Heart right ventricle (tissue), 16 donors: ENCODE measurements around the gene LMBR1L. TPM values are rescaled to one million over a fixed set of nuclear protein-coding genes. Genes with fewer than 3 reads are reported as not detected.

ENCODE experiments used
- ATAC-seq, 8 donors: fragments of 200-7000 bp; cut with Tn5 transposase; one replicate each; pipeline ENCODE4 v1.9.1; 2020; ENCODE audit warnings: mild to moderate bottlenecking in 8 of 8, moderate library complexity in 8 of 8, moderate number of reproducible peaks in 1 of 8
- DNase-seq, 2 donors: peaks; one replicate each; pipeline ENCODE4 v3.0.0-alpha.2; 2020
- H3K27ac ChIP-seq, 10 donors: fragments of 200-600 bp; sonication (generic) in 2 of 10; one replicate each; pipeline versions ENCODE4 v1.5.0 to v1.8.0; 2020 to 2022; ENCODE audit warnings: mild to moderate bottlenecking in 3 of 10
- H3K27me3 ChIP-seq, 7 donors: fragments of 200-600 bp; one replicate each; pipeline ENCODE4 v1.8.0; 2021 to 2022; ENCODE audit warnings: mild to moderate bottlenecking in 2 of 7
- H3K36me3 ChIP-seq, 9 donors: fragments of 200-600 bp; sonication (generic) in 1 of 9; one replicate each; pipeline versions ENCODE4 v1.5.0 to v1.8.0; 2020 to 2022; ENCODE audit warnings: mild to moderate bottlenecking in 2 of 9
- H3K4me1 ChIP-seq, 9 donors: fragments of 200-600 bp; sonication (generic) in 1 of 9; one replicate each; pipeline versions ENCODE4 v1.5.0 to v1.8.0; 2020 to 2022; ENCODE audit warnings: mild to moderate bottlenecking in 4 of 9
- H3K4me3 ChIP-seq, 10 donors: fragments of 200-600 bp; sonication (generic) in 2 of 10; one replicate each; pipeline versions ENCODE4 v1.5.0 to v1.8.0; 2020 to 2022; ENCODE audit warnings: mild to moderate bottlenecking in 7 of 10, moderate library complexity in 2 of 10
- H3K9me3 ChIP-seq, 11 donors: fragments of 200-600 bp in 10 of 11; sonication (generic) in 2 of 11; one replicate each; pipeline versions ENCODE4 v1.5.0 to v1.8.0; 2013 to 2022; ENCODE audit warnings: mild to moderate bottlenecking in 2 of 11, control low read depth in 1 of 11, moderate library complexity in 1 of 11
- CTCF ChIP-seq, 9 donors: fragments of 200-600 bp; sonication (generic) in 2 of 9; IDR thresholded peaks; one replicate each; pipeline versions ENCODE4 v1.5.0 to v1.8.0; 2021 to 2022; ENCODE audit warnings: antibody characterized with exemption in 9 of 9, mild to moderate bottlenecking in 5 of 9, moderate library complexity in 1 of 9
- WGBS, 2 donors: extraction: QIAGEN DNeasy Blood & Tissue Kit; methylation state at CpG; one replicate each; pipeline ENCODE4 v1.1.7; 2013; ENCODE audit warnings: inconsistent platforms in 1 of 2; 5-methylcytosine and 5-hydroxymethylcytosine counted together
- intact Hi-C, 10 donors: fragments of 100-400 bp; cut with DNase I; formaldehyde crosslinking; loops; one replicate each; pipeline versions ENCODE4 v1.11.1 to v1.14.2; 2022
- polyA plus RNA-seq, 2 donors: library from polyadenylated mRNA; stranded (reverse); fragments of 200-250 nt; gene quantifications; one replicate each; pipeline ENCODE4 v1.2.3, GENCODE V29; 2013
- total RNA-seq, 10 donors: library from RNA; stranded (reverse); fragmentation: NEBNext Ultra II Directional in 3 of 10; extraction: Animal tissue kit (Norgen Biotek cat#: 25700) in 3 of 10; gene quantifications; one replicate each; pipeline versions ENCODE4 v1.2.1 to v1.2.4, GENCODE V29; 2021 to 2023
- donor health status: Arrhythmogenic right ventricular cardiomyopathy.
- donor health status: ischemic (EF 13 %, LVEDD 7.1; RV severe dilation, severe dysfunction).
- donor health status: healthy with polysubstance abuse.
- donor health status: DM: no; HTN: yes; CAD: no.
- donor health status: DM: no; HTN: no; CAD: no.
- donor health status: ischemic (EF 25% LVEDD 6.9; RV normal size, moderate dysfunction).
- donor health status: ischemic (EF 25% LVEDD 5.7; RV mildly dilated, moderate dysfunction).
- donor health status: healthy.
- donor health status: DM: yes; HTN: yes; CAD: no.
- donor health status: Ischemic cardiomyopathy.
- donor health status: ischemic (EF 35%, LVEDD 5.7; RV mildly dilated, moderate dysfunction).
- donor health status: nonischemic (EF 11% LVEDD 7.7; RV severe dilation, severe dysfunction).
- donor health status: DM: yes; HTN: yes; CAD: no.
- donor health status: PGD.
- donor health status: ischemic (EF 29% LVEDD 5.4; RV normal size, mild dysfunction).
- donor health status: nonischemic (EF 23%, LVEDD 6.1; RV moderate dilation, normal function).

Gene LMBR1L
- total and polyA plus RNA-seq, 12 donors: 21.5 to 51.8 (median 30.8) TPM

- ATAC-seq (no peak), DNase-seq (no peak)
- H3K4me1 ChIP-seq: peaks cover 5 to 45% (median 41%) of the 10 kb centered on the region in 9 donors
- H3K36me3 ChIP-seq: peaks cover 0 to 16% (median 0%) of the 10 kb centered on the region in 9 donors
- H3K27ac ChIP-seq: peak overlapping the region in 9 of 10 donors; percentile 93 to 100 (median 99)
- H3K27me3 ChIP-seq: no peaks in the 10 kb centered on the region
- H3K4me3 ChIP-seq: peak overlapping the region in 9 of 10 donors; percentile 67 to 100 (median 93)
- H3K9me3 ChIP-seq: no peaks in the 10 kb centered on the region
- intact Hi-C loops: loop anchor here in 1 of 10 donors (5.0 kb wide), 1 partner anchor 39 kb away; no protein-coding TSS in a partner anchor
- WGBS, 2 donors: 49 to 54% methylated on average over 6 of the region's 6 CpGs
- no peak for TF ChIP-seq CTCF (IDR thresholded peaks at IDR 0.05)
Measured at GRCh38 chr12:49111206-49111605, 559 bp upstream of the LMBR1L start.

DNA sequence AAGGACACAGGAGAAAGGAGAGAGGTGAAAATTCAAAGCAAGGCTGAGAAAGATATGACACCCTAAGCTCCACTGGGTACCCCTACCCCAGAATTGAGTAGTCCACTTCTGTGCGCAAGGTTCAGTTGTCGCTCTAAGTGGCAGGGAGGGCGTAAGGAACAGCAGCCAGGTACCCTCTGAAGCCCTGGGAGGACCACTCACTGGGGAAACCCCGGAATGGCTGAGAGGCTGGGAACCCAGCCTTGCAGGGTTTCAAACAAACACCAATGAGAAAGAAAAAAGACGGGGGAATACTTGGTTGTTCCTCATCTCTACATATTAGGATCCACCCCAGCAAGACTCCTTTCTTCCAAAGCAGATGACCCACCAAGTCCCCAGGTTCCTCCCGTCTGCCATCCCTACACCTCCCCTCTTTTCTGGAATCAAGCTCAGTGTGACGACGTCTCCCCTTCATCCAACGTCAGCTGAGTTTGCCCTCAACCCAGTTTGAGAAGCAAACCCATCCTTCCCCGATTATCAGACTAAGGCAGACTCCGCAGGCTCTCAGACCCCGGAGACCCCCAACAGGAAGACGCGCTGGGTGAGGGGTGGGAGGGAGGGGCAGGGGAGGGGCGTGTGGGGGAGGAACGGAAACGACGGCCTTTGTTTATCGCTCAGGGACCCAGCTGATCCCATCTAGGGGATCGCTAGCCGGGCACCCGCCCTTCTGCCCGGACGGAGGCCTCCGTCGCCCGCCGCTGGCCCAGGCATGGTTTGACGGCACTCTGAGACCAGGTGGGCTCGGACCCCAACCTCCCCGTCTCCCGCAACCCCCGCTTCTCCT lies 795 bp downstream of the LMBR1L start:
- Histone ChIP-seq H3K4me1 (peaks cover 13 to 58% (median 54%) of the 10 kb centered on the region in 9 donors), H3K27ac (peak overlapping the region; percentile 93 to 100 (median 98)), H3K4me3 (peak overlapping the region; percentile 67 to 100 (median 93)), H3K27me3 (no peaks in the 10 kb centered on the region), H3K36me3 (peaks cover 0 to 28% (median 0%) of the 10 kb centered on the region in 9 donors), H3K9me3 (no peaks in the 10 kb centered on the region)
- DNase-seq (peak in 1 of 2 donors; percentile 41), ATAC-seq (peak; percentile 7 to 55 (median 40))
- WGBS, 2 donors: 2 to 3% methylated on average over 33 of the region's 33 CpGs
- no peak for TF ChIP-seq CTCF (IDR thresholded peaks at IDR 0.05)
- intact Hi-C loops: loop anchor here in 4 of 10 donors (1.0 to 5.0 kb wide), 5 partner anchors 20 to 124 kb away; partner anchors contain the start of gene RHEBL1 (in 1 of the 4)

DNA sequence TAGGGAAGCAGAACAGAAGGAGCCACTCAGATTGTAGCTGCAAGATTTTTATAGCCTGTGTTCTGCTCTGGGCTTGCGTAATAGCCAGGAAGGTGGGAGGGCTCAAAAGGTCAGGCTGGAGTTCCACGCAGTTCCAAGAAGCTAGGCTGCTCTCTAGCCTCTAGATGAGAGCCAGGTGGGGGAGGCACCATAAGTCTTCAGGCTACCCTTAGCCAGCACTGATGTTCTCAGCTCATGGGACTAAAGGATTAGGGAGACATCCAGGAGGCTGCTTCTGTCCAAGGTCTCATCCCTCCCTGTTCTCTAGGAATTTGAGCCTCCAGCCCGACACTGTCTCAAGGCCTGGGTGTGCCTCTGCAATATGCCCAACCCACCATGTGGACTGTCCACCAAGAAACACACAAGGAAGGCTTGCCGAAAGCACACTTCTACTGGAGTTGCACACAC lies 1.7 kb downstream of the LMBR1L start:
- peak overlapping the region; percentile 93 to 100 (median 98) for H3K27ac ChIP-seq
- H3K4me1 ChIP-seq: peaks cover 13 to 67% (median 62%) of the 10 kb centered on the region in 9 donors
- H3K9me3 ChIP-seq: no peaks in the 10 kb centered on the region
- peak; percentile 13 to 65 (median 60) for ATAC-seq
- WGBS, 2 donors: 5 to 6% methylated on average over 4 of the region's 4 CpGs
- intact Hi-C loops: loop anchor here in 2 of 10 donors (2.0 to 5.0 kb wide), 2 partner anchors 20 to 42 kb away; partner anchors contain the start of gene RHEBL1 (in 1 of the 2)
- peak overlapping the region; percentile 19 to 100 (median 93) for H3K4me3 ChIP-seq
- H3K36me3 ChIP-seq: peaks cover 0 to 36% (median 2%) of the 10 kb centered on the region in 9 donors
- TF ChIP-seq CTCF (IDR thresholded peaks at IDR 0.05): no peak
- H3K27me3 ChIP-seq: no peaks in the 10 kb centered on the region
- DNase-seq: peak; percentile 39 to 73

DNA sequence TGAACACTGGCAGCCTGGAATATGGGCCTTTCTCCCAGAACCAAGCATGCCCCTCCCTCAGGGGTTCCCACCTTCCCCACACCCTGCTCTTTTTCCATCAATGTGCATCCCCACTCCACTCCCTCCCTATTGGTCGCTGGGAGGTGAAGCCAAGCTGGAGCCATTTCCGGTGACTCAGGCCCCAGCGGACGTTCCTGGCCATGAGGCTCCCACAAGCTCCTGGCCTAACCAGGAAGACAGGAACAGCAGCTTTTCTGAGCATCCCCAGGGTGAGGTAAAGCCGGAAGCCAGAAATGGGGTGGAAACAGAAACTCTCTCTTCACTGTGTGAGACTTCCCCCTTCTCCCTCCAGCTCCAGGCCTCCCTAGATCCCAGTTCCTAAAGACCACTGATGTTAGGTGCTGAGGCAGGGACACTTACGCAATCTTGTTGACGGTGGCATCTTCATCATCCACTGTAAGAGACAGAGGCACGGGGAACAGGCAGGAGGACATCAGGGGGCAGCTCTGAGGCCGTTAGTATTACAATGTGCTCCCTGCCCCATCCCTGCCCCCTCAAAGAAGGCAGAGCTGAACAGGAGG lies 5.1 kb downstream of the LMBR1L start:
- ATAC-seq: peak in 4 of 8 donors; percentile 26 to 50 (median 38)
- no peaks in the 10 kb centered on the region for H3K27me3 ChIP-seq

More for the DNA sequence above, 5.1 kb downstream of the LMBR1L start:
- DNase-seq: no peak
- H3K4me1 ChIP-seq: peaks cover 13 to 66% (median 55%) of the 10 kb centered on the region in 9 donors
- H3K4me3 ChIP-seq: no peak overlapping the region
- H3K9me3 ChIP-seq: no peaks in the 10 kb centered on the region
- intact Hi-C loops: loop anchor here in 1 of 10 donors (5.0 kb wide), 1 partner anchor 38 kb away; the partner anchor contains the start of gene RHEBL1
- TF ChIP-seq CTCF (IDR thresholded peaks at IDR 0.05): no peak
- H3K27ac ChIP-seq: peak overlapping the region in 7 of 10 donors; percentile 43 to 100 (median 64)
- 53 to 55% methylated on average over 9 of the region's 9 CpGs for WGBS, 2 donors
- H3K36me3 ChIP-seq: peaks cover 0 to 70% (median 36%) of the 10 kb centered on the region in 9 donors
